GM18508 (cell line): ENCODE data around the gene KCNG2.

Experiments used
- ATAC-seq: cut with Tn5 transposase; IDR thresholded peaks from one replicate; pipeline ENCODE4 v1.9.1; 2021; ENCODE audit warnings: moderate number of reproducible peaks; ENCODE audit not compliant: insufficient read depth, unreplicated experiment

KCNG2 gene

GRCh38 chr18:79784071-79784913 lies 13.4 kb upstream of the KCNG2 start:
- ATAC-seq = no peak

- ATAC-seq = no peak
Observed at GRCh38 chr18:79784965-79785770, 12.6 kb upstream of the KCNG2 start.

- no peak for ATAC-seq
Observed at GRCh38 chr18:79785831-79786230, 11.9 kb upstream of the KCNG2 start.

- no peak for ATAC-seq
Observed at GRCh38 chr18:79786304-79786703, 11.4 kb upstream of the KCNG2 start.

GRCh38 chr18:79786786-79787526 lies 10.8 kb upstream of the KCNG2 start:
- ATAC-seq = no peak

GRCh38 chr18:79787527-79787864 lies 10.2 kb upstream of the KCNG2 start:
- ATAC-seq = no peak

GRCh38 chr18:79787865-79788733 lies 9.6 kb upstream of the KCNG2 start:
- ATAC-seq = no peak

GRCh38 chr18:79788734-79789085 lies 9.0 kb upstream of the KCNG2 start:
- no peak for ATAC-seq

- ATAC-seq = no peak
Observed at GRCh38 chr18:79789091-79789891, 8.4 kb upstream of the KCNG2 start.

GRCh38 chr18:79789901-79790890 lies 7.5 kb upstream of the KCNG2 start:
- no peak for ATAC-seq

- ATAC-seq = no peak
Observed at GRCh38 chr18:79790996-79791972, 6.5 kb upstream of the KCNG2 start.

- no peak for ATAC-seq
Observed at GRCh38 chr18:79792096-79792987, 5.4 kb upstream of the KCNG2 start.

- no peak for ATAC-seq
Observed at GRCh38 chr18:79792988-79793355, 4.8 kb upstream of the KCNG2 start.

- ATAC-seq = no peak
Observed at GRCh38 chr18:79794846-79795245, 2.9 kb upstream of the KCNG2 start.

GRCh38 chr18:79795446-79795845 lies 2.3 kb upstream of the KCNG2 start:
- no peak for ATAC-seq

- ATAC-seq = no peak
Observed at GRCh38 chr18:79796016-79796415, 1.7 kb upstream of the KCNG2 start.
